Caco-2 (cell line): ENCODE results near the gene VAV2. TPM values are rescaled to one million over a fixed set of nuclear protein-coding genes. Genes with fewer than 3 reads are reported as not detected.

ENCODE experiments used
- BruUV-seq: library from RNA; stranded (reverse); fragments of 400-500 nt; replicated peaks from 2 replicates; lab custom pipeline; 2021; lab: Mats Ljungman, UMichigan
- CTCF ChIA-PET: fragments of 300-600 bp; sonication (Branson Sonifier 250); formaldehyde crosslinking; loops from one replicate; lab custom pipeline; 2022; ENCODE audit warnings: antibody characterized with exemption; lab: Charles Lee
- POLR2A ChIA-PET: fragments of 300-600 bp; sonication (Branson Sonifier 250); formaldehyde crosslinking; loops from one replicate; lab custom pipeline; 2022; ENCODE audit warnings: antibody characterized with exemption; lab: Charles Lee
- DNase-seq, 2 experiments: peaks; one replicate each; pipeline versions ENCODE4 v3.0.0 to v3.0.0-alpha.2; 2020 to 2022
- H3K27me3 ChIP-seq: replicated peaks from 2 replicates; pipeline ENCODE4 v1.6.0; 2011; ENCODE audit warnings: low read length; ENCODE audit not compliant: control insufficient read depth, insufficient read depth
- H3K36me3 ChIP-seq: 2 replicates; pipeline ENCODE4 v1.5.1; 2011; ENCODE audit warnings: low read length; ENCODE audit not compliant: control insufficient read depth, insufficient read depth
- H3K4me1 ChIP-seq: fragments of 250-450 bp; sonication (Bioruptor Pico); 2 replicates; pipeline ENCODE4 v1.5.1; 2020; ENCODE audit warnings: mild to moderate bottlenecking
- H3K4me3 ChIP-seq: 2 replicates; pipeline ENCODE4 v1.5.1; 2011; ENCODE audit warnings: low read depth, mild to moderate bottlenecking, control low read depth, low read length
- H3K9me3 ChIP-seq: fragments of 250-450 bp; sonication (Bioruptor Pico); 2 replicates; pipeline ENCODE4 v1.5.1; 2020; ENCODE audit warnings: mild to moderate bottlenecking, moderate library complexity
- H3K27ac Mint-ChIP-seq: one replicate; pipeline ENCODE4 v1.8.0; 2022; ENCODE audit warnings: mixed read lengths; ENCODE audit not compliant: unreplicated experiment
- H3K27me3 Mint-ChIP-seq: one replicate; pipeline ENCODE4 v1.8.0; 2022; ENCODE audit warnings: mixed read lengths; ENCODE audit not compliant: insufficient read depth, unreplicated experiment
- H3K36me3 Mint-ChIP-seq: one replicate; pipeline ENCODE4 v1.8.0; 2022; ENCODE audit warnings: mild to moderate bottlenecking, mixed read lengths; ENCODE audit not compliant: insufficient read depth, unreplicated experiment
- H3K4me1 Mint-ChIP-seq: one replicate; pipeline ENCODE4 v1.8.0; 2022; ENCODE audit warnings: low read depth, mixed read lengths; ENCODE audit not compliant: unreplicated experiment
- H3K4me3 Mint-ChIP-seq: one replicate; pipeline ENCODE4 v1.8.0; 2022; ENCODE audit warnings: mild to moderate bottlenecking, moderate library complexity, mixed read lengths; ENCODE audit not compliant: unreplicated experiment
- H3K9me3 Mint-ChIP-seq: one replicate; pipeline ENCODE4 v1.8.0; 2022; ENCODE audit warnings: mixed read lengths; ENCODE audit not compliant: unreplicated experiment
- intact Hi-C: fragments of 100-400 bp; cut with micrococcal nuclease; formaldehyde crosslinking; loops from one replicate; pipeline ENCODE4 v1.10.0; 2022; ENCODE audit not compliant: unreplicated experiment
- total RNA-seq: library from RNA; stranded (reverse); gene quantifications from 2 replicates; pipeline ENCODE4 v1.2.3, GENCODE V29; 2022
- TF ChIP-seq, protein P1 (sequence below), 2 experiments: fragments of 200-600 bp in 1 of 2; IDR thresholded peaks; 1 replicate in 1 of 2; 2 replicates in 1 of 2; pipeline versions ENCODE4 v1.5.1 to v1.8.0; 2011 to 2022; ENCODE audit warnings: antibody characterized with exemption in 1 of 2, control low read depth in 1 of 2, inconsistent platforms in 1 of 2, low read depth in 1 of 2, low read length in 1 of 2, mild to moderate bottlenecking in 1 of 2, moderate library complexity in 1 of 2; ENCODE audit not compliant: insufficient read depth in 1 of 2, severe bottlenecking in 1 of 2, unreplicated experiment in 1 of 2

Gene VAV2
- total RNA-seq, 1 experiment from 2014 or later = 55.3 TPM

DNA sequence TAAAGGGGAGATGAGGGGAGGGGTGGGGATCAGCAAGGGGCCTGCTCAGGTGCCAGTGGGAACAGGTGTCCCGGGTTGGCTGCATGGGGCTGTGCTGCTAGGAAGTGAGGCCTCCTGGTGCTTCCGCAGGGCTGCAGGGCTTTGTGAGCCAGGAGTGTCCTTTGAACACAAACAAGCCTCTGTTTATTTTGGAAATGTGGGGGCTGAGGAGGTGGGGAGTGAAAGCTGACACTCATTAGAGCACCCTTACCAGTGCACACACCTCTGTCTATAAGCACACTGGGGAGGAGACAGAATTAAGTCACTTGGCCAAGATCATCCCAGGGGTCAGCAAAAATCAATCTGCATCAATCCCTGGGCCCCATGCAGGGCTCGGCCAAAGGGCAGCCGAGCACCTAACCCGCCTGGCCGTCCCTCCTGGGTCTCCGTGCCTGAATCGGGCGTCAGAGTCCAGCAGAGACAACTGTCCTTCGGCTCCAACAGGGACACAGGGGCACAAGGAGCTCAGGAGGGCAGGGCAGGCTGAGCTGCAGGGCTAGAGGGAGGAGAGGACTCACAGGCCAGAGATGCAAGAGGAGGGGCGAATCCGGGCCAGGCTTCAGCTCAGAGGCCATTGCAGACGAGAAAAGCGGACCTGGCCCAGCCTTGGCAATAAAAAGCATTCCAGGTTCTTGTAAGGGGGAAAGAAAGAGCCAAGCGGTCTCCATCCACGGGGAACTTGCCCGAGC is 99.8 kb downstream of the VAV2 start:
- BruUV-seq = no TSS peak
- ChIA-PET POLR2A (no interaction called here), CTCF (interaction anchor here (0.6 kb wide), 4 partner anchors 19 to 32 kb away, joined by 3 to 4 read pairs (median 4); no protein-coding TSS in a partner anchor)
- Mint-ChIP-seq H3K4me3 (peak overlapping the region; percentile 74), H3K4me1 (peaks cover 43% of the 10 kb centered on the region), H3K36me3 (peaks cover 43% of the 10 kb centered on the region), H3K27me3 (no peaks in the 10 kb centered on the region), H3K9me3 (no peaks in the 10 kb centered on the region), H3K27ac (peak overlapping the region; percentile 97)
- intact Hi-C loops = loop anchor here (2.0 kb wide), 2 partner anchors 18 to 98 kb away; no protein-coding TSS in a partner anchor
- Histone ChIP-seq H3K9me3 (no peaks in the 10 kb centered on the region), H3K4me3 (no peak overlapping the region), H3K4me1 (peaks cover 59% of the 10 kb centered on the region), H3K27me3 (no peaks in the 10 kb centered on the region), H3K36me3 (no peaks in the 10 kb centered on the region)
- TF ChIP-seq, protein P1, sequence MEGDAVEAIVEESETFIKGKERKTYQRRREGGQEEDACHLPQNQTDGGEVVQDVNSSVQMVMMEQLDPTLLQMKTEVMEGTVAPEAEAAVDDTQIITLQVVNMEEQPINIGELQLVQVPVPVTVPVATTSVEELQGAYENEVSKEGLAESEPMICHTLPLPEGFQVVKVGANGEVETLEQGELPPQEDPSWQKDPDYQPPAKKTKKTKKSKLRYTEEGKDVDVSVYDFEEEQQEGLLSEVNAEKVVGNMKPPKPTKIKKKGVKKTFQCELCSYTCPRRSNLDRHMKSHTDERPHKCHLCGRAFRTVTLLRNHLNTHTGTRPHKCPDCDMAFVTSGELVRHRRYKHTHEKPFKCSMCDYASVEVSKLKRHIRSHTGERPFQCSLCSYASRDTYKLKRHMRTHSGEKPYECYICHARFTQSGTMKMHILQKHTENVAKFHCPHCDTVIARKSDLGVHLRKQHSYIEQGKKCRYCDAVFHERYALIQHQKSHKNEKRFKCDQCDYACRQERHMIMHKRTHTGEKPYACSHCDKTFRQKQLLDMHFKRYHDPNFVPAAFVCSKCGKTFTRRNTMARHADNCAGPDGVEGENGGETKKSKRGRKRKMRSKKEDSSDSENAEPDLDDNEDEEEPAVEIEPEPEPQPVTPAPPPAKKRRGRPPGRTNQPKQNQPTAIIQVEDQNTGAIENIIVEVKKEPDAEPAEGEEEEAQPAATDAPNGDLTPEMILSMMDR (IDR thresholded peaks at IDR 0.05; ENCODE audit: insufficient read depth in 1 of 2, low read depth in 1 of 2, low read length in 1 of 2, severe bottlenecking in 1 of 2, unreplicated experiment in 1 of 2) = no peak
- peak; percentile 88 to 93 for DNase-seq

DNA sequence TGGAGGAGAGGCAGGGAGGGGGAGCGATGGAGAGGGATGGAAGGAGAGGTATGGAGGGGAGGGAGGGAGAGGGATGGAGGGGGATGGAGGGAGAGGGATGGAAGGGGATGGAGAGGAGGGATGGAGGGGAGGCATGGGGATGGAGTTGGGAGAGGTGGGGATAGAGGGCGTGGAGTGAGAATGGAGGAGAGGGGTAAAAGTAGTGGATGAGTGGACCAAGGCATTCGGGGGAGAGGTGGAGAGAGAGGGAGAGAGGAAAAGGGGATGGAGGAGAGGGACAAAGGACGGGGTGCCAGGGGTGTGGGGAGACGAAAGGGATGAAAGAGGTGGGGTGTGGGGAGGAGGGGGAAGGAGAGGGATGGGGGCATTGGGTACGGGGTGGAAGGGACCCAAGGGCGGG is 100.4 kb downstream of the VAV2 start:
- Mint-ChIP-seq H3K27ac (no peak overlapping the region), H3K27me3 (no peaks in the 10 kb centered on the region), H3K9me3 (no peaks in the 10 kb centered on the region), H3K4me3 (no peak overlapping the region), H3K36me3 (peaks cover 41% of the 10 kb centered on the region), H3K4me1 (peaks cover 41% of the 10 kb centered on the region)
- no TSS peak for BruUV-seq
- H3K9me3 ChIP-seq = no peaks in the 10 kb centered on the region
- intact Hi-C loops = loop anchor here (2.0 kb wide), 2 partner anchors 17 to 99 kb away; no protein-coding TSS in a partner anchor
- no peaks in the 10 kb centered on the region for H3K36me3 ChIP-seq
- H3K4me3 ChIP-seq = no peak overlapping the region
- H3K27me3 ChIP-seq = no peaks in the 10 kb centered on the region
- ChIA-PET CTCF (no interaction called here), POLR2A (no interaction called here)
- H3K4me1 ChIP-seq = peaks cover 64% of the 10 kb centered on the region
- no peak for DNase-seq
- TF ChIP-seq, protein P1 (IDR thresholded peaks at IDR 0.05; ENCODE audit: insufficient read depth in 1 of 2, low read depth in 1 of 2, low read length in 1 of 2, severe bottlenecking in 1 of 2, unreplicated experiment in 1 of 2) = no peak

DNA sequence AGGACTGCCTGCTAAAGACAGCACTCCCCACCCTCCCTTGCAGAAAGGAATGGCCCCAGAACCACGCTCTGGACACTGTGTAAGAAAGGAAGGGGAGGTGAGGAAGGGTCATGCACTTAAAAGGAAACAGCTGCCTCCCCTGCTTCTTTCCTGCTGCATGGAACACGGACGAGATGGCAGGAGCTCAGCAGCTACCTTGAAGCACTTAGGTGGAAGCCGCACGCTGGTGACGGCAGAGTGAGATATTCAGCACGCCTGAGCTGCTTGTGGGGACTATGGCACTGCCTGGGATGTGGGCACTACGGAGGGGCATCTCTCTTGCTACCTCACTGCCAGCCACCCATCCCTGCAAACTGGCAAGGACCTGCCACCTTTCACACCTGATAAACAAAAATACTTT is 101.5 kb downstream of the VAV2 start:
- Histone ChIP-seq H3K36me3 (no peaks in the 10 kb centered on the region), H3K27me3 (no peaks in the 10 kb centered on the region), H3K4me3 (no peak overlapping the region), H3K9me3 (no peaks in the 10 kb centered on the region), H3K4me1 (peaks cover 69% of the 10 kb centered on the region)
- CTCF ChIA-PET = no interaction called here
- TF ChIP-seq, protein P1 (IDR thresholded peaks at IDR 0.05; ENCODE audit: insufficient read depth in 1 of 2, low read depth in 1 of 2, low read length in 1 of 2, severe bottlenecking in 1 of 2, unreplicated experiment in 1 of 2) = no peak
- no peak for DNase-seq
- intact Hi-C loops = no loop called here
- Mint-ChIP-seq H3K9me3 (no peaks in the 10 kb centered on the region), H3K36me3 (peaks cover 44% of the 10 kb centered on the region), H3K27me3 (no peaks in the 10 kb centered on the region), H3K4me1 (peaks cover 45% of the 10 kb centered on the region), H3K4me3 (no peak overlapping the region), H3K27ac (peak overlapping the region; percentile 66)
- BruUV-seq = no TSS peak
- POLR2A ChIA-PET = no interaction called here
